IPS-15b (cell line): Measurements from ENCODE around the gene USP20.

Experiments used
- H3K27me3 ChIP-seq: one replicate; pipeline ENCODE4 v1.6.1; 2013; ENCODE audit warnings: low read length; ENCODE audit not compliant: control insufficient read depth, insufficient read depth
- H3K36me3 ChIP-seq: one replicate; pipeline ENCODE4 v1.6.1; 2013; ENCODE audit warnings: low read length; ENCODE audit not compliant: control insufficient read depth, insufficient read depth
- H3K4me1 ChIP-seq: one replicate; pipeline ENCODE4 v1.6.1; 2013; ENCODE audit warnings: mild to moderate bottlenecking, low read length; ENCODE audit not compliant: control insufficient read depth, insufficient read depth
- H3K4me3 ChIP-seq: one replicate; pipeline ENCODE4 v1.5.1; 2013; ENCODE audit warnings: low read depth, low read length
- H3K9ac ChIP-seq: one replicate; pipeline ENCODE4 v1.6.1; 2013; ENCODE audit warnings: low read depth, mild to moderate bottlenecking, low read length
- H3K9me3 ChIP-seq: one replicate; pipeline ENCODE4 v1.6.1; 2013; ENCODE audit warnings: mild to moderate bottlenecking, low read length; ENCODE audit not compliant: control insufficient read depth, insufficient read depth

The USP20 gene

DNA sequence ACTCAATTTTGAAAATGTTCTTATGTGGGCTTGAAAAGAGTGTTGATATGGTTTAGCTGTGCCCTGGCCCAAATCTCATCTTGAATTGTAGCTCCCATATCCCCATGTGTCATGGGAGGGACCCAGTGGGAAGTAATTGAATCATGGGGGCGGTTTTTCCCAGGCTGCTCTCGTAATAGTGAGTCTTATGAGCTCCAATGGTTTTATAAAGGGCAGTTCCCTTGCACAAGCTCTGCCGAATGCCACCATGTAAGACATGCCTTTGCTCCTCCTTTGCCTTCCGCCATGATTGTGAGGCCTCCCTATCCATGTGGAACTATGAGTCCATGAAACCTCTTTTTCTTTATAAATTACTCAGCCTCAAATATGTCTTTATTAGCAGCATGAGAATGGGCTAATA lies 71.0 kb downstream of the USP20 start:
- Histone ChIP-seq H3K9ac (no peak overlapping the region), H3K4me1 (peaks cover 3% of the 10 kb centered on the region), H3K36me3 (no peaks in the 10 kb centered on the region), H3K4me3 (no peak overlapping the region), H3K9me3 (no peaks in the 10 kb centered on the region), H3K27me3 (no peaks in the 10 kb centered on the region)

DNA sequence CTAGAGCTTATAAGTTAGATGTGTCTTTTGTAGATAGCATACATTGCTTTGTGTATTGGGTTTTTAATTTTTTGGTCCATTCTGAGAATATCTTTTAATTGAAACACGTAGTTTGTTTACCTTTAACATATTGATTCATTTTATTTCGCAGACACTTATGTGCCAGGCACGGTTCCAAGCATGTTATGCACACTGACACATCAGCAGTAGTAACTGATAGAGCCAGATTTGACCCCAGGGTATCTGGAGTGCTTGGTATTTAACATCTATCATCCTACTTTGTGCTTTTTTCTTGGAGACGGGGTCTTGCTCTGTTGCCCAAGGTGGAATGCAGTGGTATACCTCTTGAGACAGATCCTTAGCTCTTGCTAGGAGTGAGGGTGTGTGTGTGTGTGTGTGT lies 71.9 kb downstream of the USP20 start:
- H3K4me1 ChIP-seq, result peaks cover 3% of the 10 kb centered on the region
- H3K36me3 ChIP-seq, result no peaks in the 10 kb centered on the region
- H3K9me3 ChIP-seq, result no peaks in the 10 kb centered on the region
- no peaks in the 10 kb centered on the region for H3K27me3 ChIP-seq
- H3K9ac ChIP-seq, result no peak overlapping the region
- H3K4me3 ChIP-seq, result no peak overlapping the region

DNA sequence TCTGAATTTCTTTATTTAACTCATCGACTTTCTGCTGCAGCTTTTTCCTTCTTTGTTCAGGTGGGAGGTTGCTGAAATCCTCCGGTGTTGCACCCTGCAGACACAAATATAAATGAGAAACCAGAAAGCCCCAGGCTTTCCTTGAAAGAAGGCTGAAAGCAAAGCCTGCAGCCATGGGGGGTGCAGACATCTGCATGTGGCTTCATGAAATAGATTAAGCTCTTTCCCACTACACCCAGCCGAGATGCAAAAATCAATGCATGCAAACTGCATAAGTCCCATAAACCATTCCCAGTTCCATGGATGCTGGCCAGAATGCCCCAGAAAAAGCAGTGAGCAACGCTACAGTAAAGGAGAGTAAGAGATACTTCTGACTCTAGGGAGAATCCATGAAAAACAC lies 73.6 kb downstream of the USP20 start:
- H3K4me1 ChIP-seq, result peaks cover 3% of the 10 kb centered on the region
- H3K4me3 ChIP-seq, result no peak overlapping the region
- no peaks in the 10 kb centered on the region for H3K36me3 ChIP-seq
- H3K9ac ChIP-seq, result no peak overlapping the region
- no peaks in the 10 kb centered on the region for H3K27me3 ChIP-seq
- H3K9me3 ChIP-seq, result no peaks in the 10 kb centered on the region

DNA sequence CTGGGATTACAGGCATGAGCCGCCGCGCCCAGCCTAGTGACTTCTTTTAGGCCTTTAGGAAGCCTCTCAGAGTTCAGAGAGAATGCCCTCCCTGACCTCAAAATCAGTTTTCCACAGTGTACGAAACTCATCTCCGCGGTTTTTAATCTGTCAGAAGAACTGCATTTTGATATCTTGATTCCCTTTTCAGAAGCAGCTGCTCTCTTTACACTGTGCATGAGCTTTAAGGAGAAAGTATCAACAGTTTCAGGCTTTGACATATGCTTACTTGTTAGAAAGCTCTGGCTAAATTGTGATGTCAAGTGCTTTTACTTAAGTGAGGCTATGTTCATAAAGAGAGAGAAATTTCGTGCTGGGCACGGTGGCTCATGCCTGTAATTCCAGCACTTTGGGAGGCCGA lies 74.6 kb downstream of the USP20 start:
- Histone ChIP-seq H3K4me3 (no peak overlapping the region), H3K9ac (no peak overlapping the region), H3K9me3 (no peaks in the 10 kb centered on the region), H3K4me1 (peaks cover 3% of the 10 kb centered on the region), H3K36me3 (no peaks in the 10 kb centered on the region), H3K27me3 (no peaks in the 10 kb centered on the region)

DNA sequence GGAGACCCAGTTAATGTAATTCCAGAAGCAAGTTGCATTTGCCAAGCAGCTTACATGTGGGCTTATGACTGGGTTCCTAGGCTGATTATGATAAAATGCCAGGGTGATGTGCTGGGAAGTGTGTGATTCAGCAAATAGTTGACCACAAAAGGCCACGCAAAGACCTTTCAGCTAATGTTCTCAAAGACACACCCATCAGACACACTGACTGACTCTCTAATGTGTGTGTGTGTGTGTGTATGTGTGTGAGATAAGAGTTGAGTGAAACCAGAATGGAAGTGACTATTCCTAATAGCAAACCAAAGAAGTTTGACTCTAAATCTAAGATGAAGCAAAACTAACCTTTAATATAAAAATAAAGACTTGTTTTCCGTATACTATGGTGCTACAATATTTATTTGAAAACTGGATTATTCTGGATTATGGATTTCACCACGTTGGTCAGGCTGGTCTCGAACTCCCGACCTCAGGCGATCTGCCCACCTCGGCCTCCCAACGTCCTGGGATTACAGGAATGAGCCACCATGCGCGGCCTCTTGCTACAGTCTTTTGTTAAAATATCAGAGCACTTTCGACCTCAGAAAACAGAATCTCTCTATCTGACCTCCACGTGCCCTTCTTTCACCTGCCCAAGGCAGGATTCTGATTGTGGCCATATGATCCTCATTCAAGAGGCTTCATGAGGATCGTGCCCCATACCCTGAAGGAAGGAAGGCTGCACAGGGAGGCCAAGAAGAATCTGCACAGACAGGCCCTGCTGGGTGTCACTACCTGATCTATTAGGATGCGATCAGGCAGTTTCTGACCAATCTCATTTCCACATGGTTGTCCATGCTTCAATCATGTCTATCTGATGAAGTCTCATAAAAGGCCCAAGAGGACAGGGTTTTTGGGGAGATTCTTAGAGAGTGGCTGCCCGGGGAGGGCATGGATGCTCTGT lies 75.6 kb downstream of the USP20 start:
- Histone ChIP-seq H3K4me1 (peaks cover 3% of the 10 kb centered on the region), H3K9ac (no peak overlapping the region), H3K9me3 (no peaks in the 10 kb centered on the region), H3K36me3 (no peaks in the 10 kb centered on the region), H3K4me3 (no peak overlapping the region), H3K27me3 (no peaks in the 10 kb centered on the region)

DNA sequence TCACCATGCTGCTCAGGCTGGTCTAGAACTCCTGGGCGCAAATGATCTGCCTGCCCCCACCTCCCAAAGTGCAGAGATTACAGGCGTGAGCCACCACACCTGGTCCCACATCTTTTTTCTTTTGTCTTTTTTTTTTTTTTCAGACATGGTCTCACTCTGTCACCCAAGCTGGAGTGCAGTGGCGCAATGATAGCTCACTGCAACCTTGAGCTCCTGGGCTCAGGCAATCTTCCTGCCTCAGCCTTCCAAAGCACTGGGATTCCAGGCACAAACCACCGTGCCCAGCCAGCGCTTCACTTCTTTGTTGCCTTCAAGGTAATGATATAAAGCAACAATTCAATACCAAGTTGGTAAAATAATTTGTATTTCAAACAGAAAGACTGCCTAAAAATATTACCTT lies 78.8 kb downstream of the USP20 start:
- H3K4me3 ChIP-seq, result no peak overlapping the region
- no peak overlapping the region for H3K9ac ChIP-seq
- no peaks in the 10 kb centered on the region for H3K36me3 ChIP-seq
- H3K4me1 ChIP-seq, result no peaks in the 10 kb centered on the region
- H3K9me3 ChIP-seq, result no peaks in the 10 kb centered on the region
- H3K27me3 ChIP-seq, result no peaks in the 10 kb centered on the region

DNA sequence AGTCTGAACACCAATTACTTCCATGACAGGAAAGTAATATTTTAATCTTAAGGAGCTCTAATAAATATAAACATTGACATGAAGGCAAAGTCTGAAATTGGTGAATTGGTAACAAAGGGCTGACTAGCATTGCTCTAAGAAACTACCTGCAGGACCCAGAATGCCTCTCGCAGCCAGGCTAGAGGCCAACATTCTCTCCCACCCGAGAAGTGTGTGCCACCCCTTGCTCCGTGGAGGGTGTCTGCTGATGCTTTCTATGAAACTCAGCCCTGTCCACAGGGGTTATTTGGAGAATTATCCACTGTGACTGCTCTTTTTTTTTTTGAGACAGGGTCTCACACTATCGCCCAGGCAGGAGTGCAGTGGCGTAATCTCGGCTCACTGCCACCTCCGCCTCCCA lies 81.4 kb downstream of the USP20 start:
- Histone ChIP-seq H3K9ac (no peak overlapping the region), H3K4me1 (no peaks in the 10 kb centered on the region), H3K9me3 (no peaks in the 10 kb centered on the region), H3K36me3 (no peaks in the 10 kb centered on the region), H3K4me3 (no peak overlapping the region), H3K27me3 (no peaks in the 10 kb centered on the region)

DNA sequence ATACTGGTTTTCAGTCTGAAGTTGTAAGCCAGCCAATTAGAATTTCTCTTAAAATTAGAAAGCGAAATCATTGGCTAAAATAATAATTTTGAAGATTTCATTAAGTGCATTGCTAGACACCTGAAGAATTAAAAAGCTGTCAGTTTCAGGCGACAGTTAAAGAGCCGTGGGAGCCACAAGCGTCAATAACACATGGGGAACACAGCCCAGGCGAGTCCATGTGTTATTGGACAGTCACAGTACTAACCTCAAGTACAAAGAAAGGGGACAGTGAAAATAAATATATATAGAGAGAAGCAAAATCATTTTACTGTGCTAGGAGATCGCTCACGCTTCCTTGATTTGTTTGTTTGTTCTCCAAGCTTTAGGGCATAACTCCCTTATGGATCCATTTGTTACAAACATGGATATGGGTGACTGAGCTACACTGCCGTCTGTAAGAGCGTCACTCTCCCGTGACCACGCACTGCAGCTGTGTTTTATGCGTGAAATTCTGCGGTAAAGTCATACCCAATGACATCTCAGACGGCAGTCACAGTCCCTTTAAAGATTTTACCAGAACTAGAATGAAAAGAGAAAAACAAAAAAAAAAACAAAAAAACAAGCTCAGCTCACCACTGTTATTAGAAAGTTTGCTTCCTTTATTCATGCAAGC lies 83.2 kb downstream of the USP20 start:
- no peaks in the 10 kb centered on the region for H3K4me1 ChIP-seq
- H3K36me3 ChIP-seq, result no peaks in the 10 kb centered on the region
- no peak overlapping the region for H3K9ac ChIP-seq
- H3K27me3 ChIP-seq, result no peaks in the 10 kb centered on the region
- no peak overlapping the region for H3K4me3 ChIP-seq
- no peaks in the 10 kb centered on the region for H3K9me3 ChIP-seq

DNA sequence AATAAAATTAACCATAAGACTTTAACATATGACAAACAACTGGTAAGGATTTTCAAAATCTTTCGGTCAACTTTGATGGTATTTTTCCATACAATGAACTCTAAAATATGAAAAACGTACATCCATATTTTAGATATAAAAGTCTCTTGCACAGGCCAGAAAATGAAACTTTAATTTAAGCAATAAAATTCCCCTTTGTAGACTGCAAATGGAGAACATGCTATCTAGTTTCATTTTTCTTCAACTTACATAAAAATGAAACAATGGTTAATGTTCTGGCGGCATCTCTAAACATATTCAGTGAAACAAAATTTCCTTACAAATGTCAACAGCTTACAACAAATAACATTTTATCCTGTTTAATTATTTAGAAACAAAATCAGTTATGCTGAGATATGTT lies 84.0 kb downstream of the USP20 start:
- H3K27me3 ChIP-seq, result no peaks in the 10 kb centered on the region
- no peak overlapping the region for H3K9ac ChIP-seq
- no peaks in the 10 kb centered on the region for H3K9me3 ChIP-seq
- no peaks in the 10 kb centered on the region for H3K4me1 ChIP-seq
- no peak overlapping the region for H3K4me3 ChIP-seq
- H3K36me3 ChIP-seq, result no peaks in the 10 kb centered on the region

DNA sequence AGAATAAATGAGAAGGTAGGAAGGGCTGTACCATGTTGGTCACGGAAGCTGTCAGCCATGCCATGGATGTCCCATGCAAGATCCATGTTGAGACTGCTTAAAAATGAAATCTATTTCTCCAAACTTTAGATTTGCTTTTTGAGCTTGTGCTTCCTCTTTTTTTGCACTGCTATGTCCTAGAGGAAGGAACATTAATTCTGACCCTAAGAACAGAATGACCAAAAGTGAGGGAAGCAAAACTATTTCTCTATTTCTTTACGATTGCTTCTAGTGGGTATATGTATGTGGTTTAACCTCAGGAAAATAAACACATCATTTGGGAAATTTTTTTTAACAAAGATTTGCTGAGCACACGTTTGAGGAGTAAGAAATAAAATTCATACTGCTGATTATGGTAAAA lies 84.6 kb downstream of the USP20 start:
- Histone ChIP-seq H3K9me3 (no peaks in the 10 kb centered on the region), H3K36me3 (no peaks in the 10 kb centered on the region), H3K9ac (no peak overlapping the region), H3K4me3 (no peak overlapping the region), H3K4me1 (no peaks in the 10 kb centered on the region), H3K27me3 (no peaks in the 10 kb centered on the region)

DNA sequence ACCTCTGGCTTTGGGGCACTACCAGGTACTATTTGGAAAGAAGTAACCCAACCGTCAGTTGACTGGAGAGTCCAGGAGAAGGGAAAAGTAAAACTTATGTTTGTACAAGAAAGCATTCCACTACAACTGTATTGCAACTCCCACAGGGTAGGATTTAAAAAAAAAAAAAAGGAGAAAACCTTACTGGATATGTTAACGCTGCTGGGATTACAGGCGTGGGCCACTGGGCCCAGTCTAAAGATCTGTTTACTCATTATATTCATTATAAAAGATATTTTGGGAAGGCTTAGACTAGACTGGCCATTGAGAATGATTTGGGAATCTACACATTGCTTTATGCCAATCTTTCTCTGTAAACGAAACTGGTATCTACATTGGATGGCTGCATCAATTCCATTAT lies 86.6 kb downstream of the USP20 start:
- H3K4me3 ChIP-seq, result no peak overlapping the region
- H3K36me3 ChIP-seq, result no peaks in the 10 kb centered on the region
- no peak overlapping the region for H3K9ac ChIP-seq
- H3K4me1 ChIP-seq, result no peaks in the 10 kb centered on the region
- no peaks in the 10 kb centered on the region for H3K9me3 ChIP-seq
- no peaks in the 10 kb centered on the region for H3K27me3 ChIP-seq

DNA sequence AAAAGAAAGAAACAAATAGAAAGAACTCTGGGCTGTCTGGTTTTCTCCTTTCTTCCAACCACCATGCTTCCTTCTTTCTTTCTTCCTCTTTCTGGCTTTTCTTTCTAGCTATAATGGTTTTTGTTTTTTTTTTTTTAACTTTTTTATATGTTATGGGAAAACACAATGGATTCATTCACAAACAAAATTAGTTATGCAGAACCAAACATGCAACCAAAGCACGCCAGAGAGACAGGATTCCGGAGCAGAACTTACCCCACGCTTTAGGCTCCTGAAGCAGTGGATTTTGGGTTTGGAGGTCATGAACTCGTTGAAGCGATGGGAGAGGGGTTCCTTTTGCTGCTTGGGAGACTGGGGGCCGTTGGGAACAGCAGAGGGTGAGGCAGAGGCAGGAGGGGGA lies 88.3 kb downstream of the USP20 start:
- Histone ChIP-seq H3K9me3 (no peaks in the 10 kb centered on the region), H3K9ac (no peak overlapping the region), H3K4me3 (no peak overlapping the region), H3K27me3 (no peaks in the 10 kb centered on the region), H3K4me1 (no peaks in the 10 kb centered on the region), H3K36me3 (no peaks in the 10 kb centered on the region)
